Type B pancreatic cell (in vitro differentiated cells): ENCODE data around the gene IAH1. TPM values are rescaled to one million over a fixed set of nuclear protein-coding genes. Genes with fewer than 3 reads are reported as not detected.

Experiments used
- DNase-seq: peaks from one replicate; pipeline ENCODE4 v3.0.0; 2021; ENCODE audit warnings: mixed read lengths; ENCODE audit not compliant: unreplicated experiment; ENCODE audit errors: extremely low spot score
- H3K27ac Mint-ChIP-seq: 2 replicates; pipeline ENCODE4 v1.8.0; 2021; ENCODE audit warnings: mild to moderate bottlenecking, mixed read lengths
- H3K27me3 Mint-ChIP-seq: 2 replicates; pipeline ENCODE4 v1.8.0; 2021; ENCODE audit warnings: mixed read lengths
- H3K36me3 Mint-ChIP-seq: 2 replicates; pipeline ENCODE4 v1.8.0; 2021; ENCODE audit warnings: mixed read lengths
- H3K4me1 Mint-ChIP-seq: one replicate; pipeline ENCODE4 v1.8.0; 2021; ENCODE audit warnings: mixed read lengths; ENCODE audit not compliant: unreplicated experiment
- H3K4me3 Mint-ChIP-seq: 2 replicates; pipeline ENCODE4 v1.8.0; 2021; ENCODE audit warnings: mild to moderate bottlenecking, mixed read lengths
- H3K9me3 Mint-ChIP-seq: 2 replicates; pipeline ENCODE4 v1.8.0; 2021; ENCODE audit warnings: mixed read lengths
- total RNA-seq: library from RNA; stranded (reverse); gene quantifications from 2 replicates; pipeline ENCODE4 v1.2.1, GENCODE V29; 2021; ENCODE audit warnings: low replicate concordance
- TF ChIP-seq, protein P1 (sequence below): fragments of 200-600 bp; sonication (generic); conservative IDR thresholded peaks from 2 replicates; pipeline ENCODE4 v1.5.0; 2021; ENCODE audit warnings: antibody characterized with exemption, mild to moderate bottlenecking

The IAH1 gene
- total RNA-seq, 1 donor from 2014 or later = 43.9 TPM

GRCh38 chr2:9440058-9440727 is 34.2 kb upstream of the IAH1 start:
- Mint-ChIP-seq H3K36me3 (peaks cover 31% of the 10 kb centered on the region), H3K27ac (no peak overlapping the region), H3K9me3 (no peaks in the 10 kb centered on the region), H3K4me1 (no peaks in the 10 kb centered on the region), H3K4me3 (no peak overlapping the region), H3K27me3 (no peaks in the 10 kb centered on the region)
- TF ChIP-seq, protein P1, sequence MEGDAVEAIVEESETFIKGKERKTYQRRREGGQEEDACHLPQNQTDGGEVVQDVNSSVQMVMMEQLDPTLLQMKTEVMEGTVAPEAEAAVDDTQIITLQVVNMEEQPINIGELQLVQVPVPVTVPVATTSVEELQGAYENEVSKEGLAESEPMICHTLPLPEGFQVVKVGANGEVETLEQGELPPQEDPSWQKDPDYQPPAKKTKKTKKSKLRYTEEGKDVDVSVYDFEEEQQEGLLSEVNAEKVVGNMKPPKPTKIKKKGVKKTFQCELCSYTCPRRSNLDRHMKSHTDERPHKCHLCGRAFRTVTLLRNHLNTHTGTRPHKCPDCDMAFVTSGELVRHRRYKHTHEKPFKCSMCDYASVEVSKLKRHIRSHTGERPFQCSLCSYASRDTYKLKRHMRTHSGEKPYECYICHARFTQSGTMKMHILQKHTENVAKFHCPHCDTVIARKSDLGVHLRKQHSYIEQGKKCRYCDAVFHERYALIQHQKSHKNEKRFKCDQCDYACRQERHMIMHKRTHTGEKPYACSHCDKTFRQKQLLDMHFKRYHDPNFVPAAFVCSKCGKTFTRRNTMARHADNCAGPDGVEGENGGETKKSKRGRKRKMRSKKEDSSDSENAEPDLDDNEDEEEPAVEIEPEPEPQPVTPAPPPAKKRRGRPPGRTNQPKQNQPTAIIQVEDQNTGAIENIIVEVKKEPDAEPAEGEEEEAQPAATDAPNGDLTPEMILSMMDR = no peak
- DNase-seq = no peak

DNA sequence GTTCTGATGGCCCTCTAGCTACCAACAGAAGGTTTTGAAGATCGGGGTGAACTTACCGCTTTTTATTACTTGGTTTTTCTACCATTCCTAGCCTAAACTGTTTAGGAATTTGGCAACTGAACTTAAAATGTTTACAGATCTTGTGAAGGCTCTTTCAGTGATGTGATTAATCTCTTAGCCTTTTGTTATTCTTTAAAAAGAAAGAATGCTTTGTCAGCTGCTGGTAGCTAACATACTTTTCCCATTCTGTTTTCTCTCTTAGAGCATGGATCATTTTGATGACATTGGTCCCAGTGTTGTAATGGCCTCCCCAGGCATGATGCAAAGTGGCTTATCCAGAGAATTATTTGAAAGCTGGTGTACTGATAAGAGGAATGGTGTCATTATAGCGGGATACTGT is 32.8 kb upstream of the IAH1 start:
- H3K27ac Mint-ChIP-seq = no peak overlapping the region
- H3K4me3 Mint-ChIP-seq = no peak overlapping the region
- peaks cover 33% of the 10 kb centered on the region for H3K36me3 Mint-ChIP-seq
- H3K9me3 Mint-ChIP-seq = no peaks in the 10 kb centered on the region
- TF ChIP-seq, protein P1 = no peak
- no peaks in the 10 kb centered on the region for H3K27me3 Mint-ChIP-seq
- no peaks in the 10 kb centered on the region for H3K4me1 Mint-ChIP-seq
- no peak for DNase-seq

DNA sequence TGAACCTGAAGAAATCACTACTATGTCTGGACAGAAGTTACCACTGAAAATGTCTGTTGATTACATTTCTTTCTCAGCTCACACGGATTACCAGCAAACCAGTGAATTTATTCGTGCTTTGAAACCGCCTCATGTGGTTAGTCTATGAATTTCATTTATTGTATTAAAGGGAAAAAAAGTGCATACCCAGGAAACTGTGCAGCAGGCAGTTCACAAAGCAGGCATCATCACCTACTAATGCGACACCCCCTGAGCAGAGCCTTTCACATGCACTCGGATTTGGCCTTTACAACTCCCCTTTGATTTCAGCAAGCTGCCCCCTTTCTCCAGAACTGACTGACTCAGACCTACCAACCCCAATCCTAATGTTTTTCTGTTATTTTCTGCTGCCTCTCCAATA is 30.8 kb upstream of the IAH1 start:
- H3K27me3 Mint-ChIP-seq = no peaks in the 10 kb centered on the region
- H3K27ac Mint-ChIP-seq = no peak overlapping the region
- no peak for DNase-seq
- H3K4me3 Mint-ChIP-seq = no peak overlapping the region
- no peaks in the 10 kb centered on the region for H3K4me1 Mint-ChIP-seq
- H3K36me3 Mint-ChIP-seq = peaks cover 33% of the 10 kb centered on the region
- H3K9me3 Mint-ChIP-seq = no peaks in the 10 kb centered on the region
- TF ChIP-seq, protein P1 = no peak

- Mint-ChIP-seq H3K27me3 (no peaks in the 10 kb centered on the region), H3K4me1 (no peaks in the 10 kb centered on the region), H3K4me3 (no peak overlapping the region), H3K36me3 (peaks cover 34% of the 10 kb centered on the region), H3K9me3 (no peaks in the 10 kb centered on the region), H3K27ac (no peak overlapping the region)
- TF ChIP-seq, protein P1 = no peak
- no peak for DNase-seq
Measured at GRCh38 chr2:9445089-9445488, 29.3 kb upstream of the IAH1 start.

- no peak overlapping the region for H3K27ac Mint-ChIP-seq
- TF ChIP-seq, protein P1 = no peak
Measured at GRCh38 chr2:9451231-9451630, 23.1 kb upstream of the IAH1 start.

More at GRCh38 chr2:9451231-9451630, 23.1 kb upstream of the IAH1 start:
- no peaks in the 10 kb centered on the region for H3K9me3 Mint-ChIP-seq
- DNase-seq = no peak
- H3K27me3 Mint-ChIP-seq = no peaks in the 10 kb centered on the region
- no peaks in the 10 kb centered on the region for H3K4me1 Mint-ChIP-seq
- H3K4me3 Mint-ChIP-seq = no peak overlapping the region
- peaks cover 23% of the 10 kb centered on the region for H3K36me3 Mint-ChIP-seq
